ENCODE data around the gene EFCAB10.

EFCAB10 gene, protein sequence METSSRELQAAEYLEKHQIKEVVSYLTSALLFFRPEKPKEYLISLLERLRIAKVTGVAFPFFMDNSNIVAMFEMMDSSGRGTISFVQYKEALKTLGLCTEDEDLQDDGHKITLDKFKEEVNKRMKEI

DNA sequence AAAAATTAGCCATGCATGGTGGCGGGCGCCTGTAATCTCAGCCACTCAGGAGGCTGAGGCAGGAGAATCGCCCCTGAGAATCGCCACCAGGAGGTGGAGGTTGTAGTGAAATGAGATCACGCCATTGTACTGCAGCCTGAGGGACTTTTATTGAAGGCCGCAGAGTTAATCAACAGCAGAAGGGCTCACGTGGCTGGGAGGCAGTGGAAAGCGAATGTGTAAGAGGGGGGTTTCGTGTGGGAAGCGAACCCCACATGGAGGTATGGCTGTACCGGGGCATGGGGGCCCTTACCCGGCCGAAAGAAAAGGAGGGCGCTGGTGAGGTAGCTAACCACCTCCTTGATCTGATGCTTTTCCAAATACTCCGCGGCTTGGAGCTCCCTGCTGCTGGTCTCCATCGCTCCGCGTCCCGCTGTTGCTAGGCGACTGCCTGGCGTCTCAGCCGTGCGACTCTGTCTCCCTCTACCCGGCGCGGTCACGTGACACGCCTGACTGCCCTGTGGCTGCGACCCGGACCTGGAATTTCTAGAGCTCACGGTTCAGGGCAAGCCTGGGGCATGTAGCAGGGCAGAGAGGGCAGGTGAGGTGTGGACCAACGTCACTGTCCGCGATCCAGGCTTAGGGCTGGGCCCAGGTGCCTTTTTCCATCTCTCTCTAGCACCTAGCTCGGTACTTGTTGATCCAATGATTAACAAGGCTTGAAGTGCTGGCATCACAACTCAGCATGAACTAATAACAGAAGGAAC lies at the start of gene EFCAB10:
Gene EFCAB10 (minus strand): TSS at position 428 of the 746 bp plus-strand sequence. CDS start 30 bp downstream, at position 398.
- peak; percentile 14 for DNase-seq (ENCODE audit: low spot score)

GRCh38 chr7:105625986-105626385 lies 44.7 kb upstream of the EFCAB10 start:
- DNase-seq (ENCODE audit: low spot score) = no peak

- DNase-seq (ENCODE audit: low spot score) = no peak
Measured at GRCh38 chr7:105623906-105624305, 42.6 kb upstream of the EFCAB10 start.

GRCh38 chr7:105623378-105623777 lies 42.1 kb upstream of the EFCAB10 start:
- no peak for DNase-seq (ENCODE audit: low spot score)

DNA sequence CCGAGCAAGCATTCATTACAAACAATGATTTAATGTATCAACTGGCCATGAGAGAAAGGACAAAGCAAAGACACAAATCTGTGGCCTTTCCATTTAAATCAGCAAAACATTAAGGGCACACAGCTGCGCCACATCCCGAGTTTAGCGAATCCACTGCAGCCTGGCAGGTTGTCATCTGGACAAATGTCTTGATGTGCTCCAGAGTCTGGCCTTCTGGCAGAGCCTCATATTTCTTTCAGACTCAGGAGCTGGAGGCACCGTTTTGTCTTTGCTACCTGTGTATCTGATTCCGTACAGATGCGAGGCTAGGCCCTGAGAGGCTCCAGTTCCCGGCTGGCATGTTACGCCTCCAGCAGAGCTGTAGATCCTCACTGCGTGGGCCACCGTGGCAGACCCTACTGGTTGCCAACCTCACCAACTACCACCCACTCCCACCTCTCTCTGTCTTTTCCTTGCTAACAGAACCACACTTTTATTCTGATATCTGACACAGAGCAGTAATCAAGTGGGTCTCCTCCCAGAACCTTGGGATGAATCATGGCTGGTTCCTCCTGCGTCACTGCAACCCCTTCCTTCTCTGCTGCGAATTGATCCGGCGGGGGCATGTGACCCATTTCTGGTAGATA lies 40.9 kb upstream of the EFCAB10 start:
- DNase-seq (ENCODE audit: low spot score) = no peak

- DNase-seq (ENCODE audit: low spot score) = no peak
Measured at GRCh38 chr7:105621617-105622016, 40.3 kb upstream of the EFCAB10 start.

DNA sequence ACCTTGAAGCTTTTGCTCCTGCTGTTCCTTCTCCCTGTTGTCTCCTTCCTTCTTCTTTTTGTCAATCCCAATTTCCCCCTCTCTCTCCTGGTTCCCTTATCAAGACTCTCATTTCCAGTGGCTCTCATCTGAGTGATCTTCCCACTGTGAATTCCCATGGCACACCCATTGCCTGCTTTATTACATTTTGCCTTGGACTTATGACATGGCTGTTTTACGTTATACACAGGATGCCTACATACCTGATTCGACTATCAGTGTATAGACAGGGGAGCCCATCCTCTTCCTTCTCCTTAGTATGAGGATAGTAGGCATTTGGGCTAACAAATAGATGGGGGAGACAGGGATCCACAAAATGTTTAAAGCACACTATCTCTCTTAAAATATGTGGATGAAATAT lies 39.9 kb upstream of the EFCAB10 start:
- no peak for DNase-seq (ENCODE audit: low spot score)

GRCh38 chr7:105619590-105619989 lies 38.3 kb upstream of the EFCAB10 start:
- DNase-seq (ENCODE audit: low spot score) = no peak

DNA sequence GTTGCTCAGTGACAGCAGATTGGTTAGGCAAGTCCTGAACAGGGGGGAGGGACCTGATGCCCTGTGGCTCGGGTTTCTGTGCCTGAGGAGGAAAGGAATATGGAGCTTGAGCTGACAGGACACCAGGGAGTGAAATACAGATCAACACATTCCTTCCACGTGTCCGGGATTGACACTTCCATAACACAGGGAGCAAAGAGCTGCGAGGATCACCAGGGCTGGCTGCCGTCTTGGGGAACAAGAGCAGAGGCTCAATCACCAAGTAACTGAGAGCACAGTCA lies 36.7 kb upstream of the EFCAB10 start:
- DNase-seq (ENCODE audit: low spot score) = no peak

GRCh38 chr7:105617280-105618015 lies 36.2 kb upstream of the EFCAB10 start:
- DNase-seq (ENCODE audit: low spot score) = no peak

- DNase-seq (ENCODE audit: low spot score) = no peak
Measured at GRCh38 chr7:105614341-105614840, 33.1 kb upstream of the EFCAB10 start.

DNA sequence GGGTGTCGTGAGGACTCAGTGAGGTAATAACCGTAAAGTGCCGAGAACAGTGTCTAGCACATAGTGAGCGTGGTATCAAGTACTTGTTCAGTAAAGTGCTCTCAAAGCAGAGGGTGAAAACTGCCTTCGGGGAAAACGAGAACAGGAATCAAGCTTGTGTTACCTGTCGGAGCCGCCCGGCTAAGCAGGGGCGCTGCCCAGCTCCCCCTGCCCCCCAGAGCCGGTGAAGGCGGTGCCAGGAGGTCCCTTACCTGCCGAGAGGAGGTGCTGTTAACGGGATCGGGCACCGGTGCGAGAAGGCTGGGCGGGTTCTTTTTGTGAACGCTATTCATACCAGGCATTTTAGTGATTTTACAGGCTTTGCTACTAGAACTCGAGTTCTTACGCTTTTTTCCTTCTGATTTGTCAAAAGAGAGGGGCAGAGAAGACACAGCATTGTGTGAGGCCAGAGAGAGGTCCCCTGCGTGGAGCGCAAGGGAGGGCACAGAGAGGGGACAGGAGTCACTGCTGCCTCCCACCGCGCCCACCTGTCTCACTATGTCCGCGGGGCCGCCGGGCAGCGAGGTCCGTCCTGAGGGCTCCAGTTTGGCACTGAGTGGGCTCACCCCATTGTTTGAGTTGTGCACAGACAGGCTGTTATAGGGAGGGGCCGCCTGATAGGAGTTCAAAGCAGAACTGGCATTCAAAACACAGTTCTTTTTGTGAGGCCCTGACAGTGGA lies 32.5 kb upstream of the EFCAB10 start:
- DNase-seq (ENCODE audit: low spot score) = no peak

GRCh38 chr7:105612806-105613205 lies 31.5 kb upstream of the EFCAB10 start:
- no peak for DNase-seq (ENCODE audit: low spot score)

- no peak for DNase-seq (ENCODE audit: low spot score)
Measured at GRCh38 chr7:105611856-105612775, 30.8 kb upstream of the EFCAB10 start.

DNA sequence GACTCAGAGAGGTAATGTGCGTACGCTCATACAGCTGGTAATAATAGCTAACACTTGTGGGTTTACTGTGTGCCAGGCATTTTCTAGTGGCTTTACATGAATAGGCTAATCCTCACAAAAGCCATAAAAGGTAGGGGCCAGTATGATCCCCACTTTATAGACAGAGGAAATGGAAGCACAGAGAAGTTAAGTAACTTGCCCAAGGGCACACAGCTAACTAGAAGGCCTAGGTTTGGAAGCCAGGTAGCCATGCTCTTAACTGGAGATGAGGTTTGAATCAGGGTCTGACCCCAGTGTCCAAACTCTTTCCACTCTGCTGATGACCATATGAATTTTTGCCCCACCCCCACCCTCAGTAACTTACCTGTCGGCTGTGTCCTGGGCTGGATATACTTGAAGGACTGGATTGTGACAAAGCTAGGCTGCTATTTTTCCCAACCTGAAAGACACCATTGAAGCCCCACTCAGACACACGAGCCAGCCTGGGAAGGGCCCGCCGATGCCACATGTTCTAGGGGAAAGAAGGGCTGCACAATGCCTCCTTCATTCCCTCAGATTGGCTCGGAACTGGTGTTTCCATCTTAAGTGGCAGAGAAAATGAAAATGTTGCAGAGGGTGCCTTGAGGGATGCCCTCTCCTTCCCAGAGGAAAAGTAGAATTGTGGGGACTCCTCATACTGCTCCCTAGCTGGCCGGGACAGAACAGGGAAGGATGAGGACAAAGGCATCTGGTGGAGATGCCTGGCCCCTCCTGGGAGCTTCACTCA lies 29.1 kb upstream of the EFCAB10 start:
- no peak for DNase-seq (ENCODE audit: low spot score)

DNA sequence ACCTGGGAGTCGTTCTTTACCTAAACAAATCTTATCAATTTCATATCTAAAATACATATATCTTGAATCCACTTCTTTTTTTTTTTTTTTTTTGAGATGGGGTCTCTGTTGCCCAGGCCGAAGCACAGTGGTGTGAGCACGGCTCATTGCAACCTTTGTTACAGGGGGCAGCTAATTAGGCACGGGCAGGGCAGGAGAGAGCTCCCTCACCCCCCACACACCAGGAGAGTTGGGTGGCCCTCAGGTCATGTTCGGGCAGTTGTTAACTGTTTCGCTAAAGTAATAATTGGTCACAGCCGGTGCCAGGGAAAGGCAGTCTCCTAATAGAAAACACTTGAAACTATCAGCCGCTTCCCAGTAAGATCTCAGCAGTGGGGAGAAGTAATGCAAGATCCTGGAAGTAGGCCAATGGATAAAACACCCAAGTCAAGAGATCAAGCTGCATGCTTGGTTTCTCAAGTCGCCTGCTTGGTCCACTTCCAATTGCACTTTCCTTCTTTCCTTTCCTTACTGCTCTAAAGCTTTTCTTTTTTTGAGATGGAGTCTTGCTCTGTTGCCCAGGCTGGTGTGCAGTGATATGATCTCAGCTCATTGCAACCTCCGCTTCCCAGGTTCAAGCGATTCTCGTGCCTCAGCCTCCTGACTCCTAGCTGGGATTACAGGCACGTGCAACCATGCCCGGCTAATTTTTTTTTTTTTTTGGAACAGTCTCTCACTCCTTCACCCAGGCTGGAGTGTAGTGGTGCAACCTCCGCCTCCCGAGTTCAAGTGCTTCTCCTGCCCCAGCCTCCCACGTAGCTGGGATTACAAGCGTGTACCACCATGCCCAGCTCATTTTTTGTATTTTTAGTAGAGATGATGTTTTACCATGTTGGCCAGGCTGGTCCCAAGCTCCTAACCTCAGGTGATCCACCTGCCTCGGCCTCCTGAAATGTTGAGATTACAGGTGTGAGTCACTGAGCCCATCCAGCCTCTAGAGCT lies 21.3 kb upstream of the EFCAB10 start:
- no peak for DNase-seq (ENCODE audit: low spot score)

DNA sequence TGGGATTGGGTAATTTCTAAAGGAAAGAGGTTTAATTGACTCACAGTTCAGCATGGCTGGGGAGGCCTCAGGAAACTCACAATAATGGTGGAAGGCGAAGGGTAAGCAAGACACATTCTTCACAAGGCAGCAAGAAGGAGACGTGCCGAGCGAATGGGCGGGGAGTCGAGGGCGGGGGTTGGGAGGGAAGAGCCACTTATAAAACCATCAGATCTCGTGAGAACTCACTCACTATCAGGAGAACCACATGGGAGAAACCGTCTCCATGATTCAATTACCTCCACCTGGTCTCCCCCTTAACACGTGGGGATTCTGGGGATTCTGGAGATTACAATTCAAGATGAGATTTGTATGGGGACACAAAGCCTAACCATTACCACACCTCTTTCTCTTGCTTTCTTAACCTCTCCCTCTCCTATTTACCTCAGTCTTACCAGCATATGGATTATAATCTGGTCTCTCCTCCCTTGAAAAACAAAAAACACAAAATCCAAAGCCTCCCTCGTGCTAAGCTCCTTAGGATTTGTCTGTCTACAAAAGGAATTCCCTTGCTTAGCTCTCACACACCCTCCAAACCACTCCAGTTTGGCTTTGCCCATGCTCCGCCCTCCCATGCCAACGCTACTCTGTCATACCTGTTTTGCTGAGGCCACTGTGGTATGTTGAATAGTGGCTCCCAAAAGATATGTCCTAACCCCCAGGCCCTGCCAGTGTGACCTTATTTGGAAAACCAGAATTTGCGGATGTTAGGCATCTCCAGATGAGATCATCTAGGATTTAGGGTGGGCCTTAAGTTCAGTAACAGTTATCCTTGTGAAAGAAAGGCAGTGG lies 19.6 kb upstream of the EFCAB10 start:
- no peak for DNase-seq (ENCODE audit: low spot score)

- DNase-seq (ENCODE audit: low spot score) = no peak
Measured at GRCh38 chr7:105599551-105599950, 18.3 kb upstream of the EFCAB10 start.
